ENCODE data around the gene PRR18.

The PRR18 gene

GRCh38 chr6:166333172-166333995, 25.2 kb upstream of the PRR18 start:
- DNase-seq (ENCODE audit: low read depth in 2 of 2) = no peak

- no peak for DNase-seq (ENCODE audit: low read depth in 2 of 2)
Measured at GRCh38 chr6:166331503-166332415, 23.6 kb upstream of the PRR18 start.

- DNase-seq (ENCODE audit: low read depth in 2 of 2) = no peak
Measured at GRCh38 chr6:166330612-166331011, 22.4 kb upstream of the PRR18 start.

- DNase-seq (ENCODE audit: low read depth in 2 of 2) = no peak
Measured at GRCh38 chr6:166325383-166326042, 17.3 kb upstream of the PRR18 start.

GRCh38 chr6:166323395-166323794, 15.2 kb upstream of the PRR18 start:
- DNase-seq (ENCODE audit: low read depth in 2 of 2) = no peak

- no peak for DNase-seq (ENCODE audit: low read depth in 2 of 2)
Measured at GRCh38 chr6:166318649-166319600, 10.7 kb upstream of the PRR18 start.

GRCh38 chr6:166318227-166318626, 10.0 kb upstream of the PRR18 start:
- DNase-seq (ENCODE audit: low read depth in 2 of 2) = no peak

GRCh38 chr6:166317261-166318212, 9.3 kb upstream of the PRR18 start:
- no peak for DNase-seq (ENCODE audit: low read depth in 2 of 2)

- DNase-seq (ENCODE audit: low read depth in 2 of 2) = no peak
Measured at GRCh38 chr6:166315436-166315835, 7.2 kb upstream of the PRR18 start.

- DNase-seq (ENCODE audit: low read depth in 2 of 2) = no peak
Measured at GRCh38 chr6:166314454-166314853, 6.3 kb upstream of the PRR18 start.

GRCh38 chr6:166313255-166314070, 5.3 kb upstream of the PRR18 start:
- peak in 1 of 2 donors; percentile 22 for DNase-seq (ENCODE audit: low read depth in 2 of 2)

GRCh38 chr6:166312832-166313231, 4.6 kb upstream of the PRR18 start:
- no peak for DNase-seq (ENCODE audit: low read depth in 2 of 2)

GRCh38 chr6:166310634-166311033, 2.4 kb upstream of the PRR18 start:
- no peak for DNase-seq (ENCODE audit: low read depth in 2 of 2)

GRCh38 chr6:166309977-166310376, 1.8 kb upstream of the PRR18 start:
- no peak for DNase-seq (ENCODE audit: low read depth in 2 of 2)

GRCh38 chr6:166308769-166309589, 787 bp upstream of the PRR18 start:
- no peak for DNase-seq (ENCODE audit: low read depth in 2 of 2)

- DNase-seq (ENCODE audit: low read depth in 2 of 2) = no peak
Measured at GRCh38 chr6:166307082-166308032, 835 bp downstream of the PRR18 start.
